SK-N-SH (cell line): ENCODE data around the gene TUBGCP2. TPM values are rescaled to one million over a fixed set of nuclear protein-coding genes. Genes with fewer than 3 reads are reported as not detected.

Source experiments
- CTCF ChIA-PET: fragments of 300-600, 350-600 bp; formaldehyde crosslinking; extraction: SDS; loops from one replicate; lab custom pipeline; 2021; lab: Yijun Ruan, JAX
- POLR2A ChIA-PET: fragments of 350-600 bp; sonication (Branson Sonifier 250); formaldehyde crosslinking; extraction: SDS; loops from one replicate; lab custom pipeline; 2020; ENCODE audit warnings: antibody characterized with exemption, inconsistent platforms; lab: Yijun Ruan, JAX
- DNase-seq: peaks from one replicate; pipeline ENCODE4 v3.0.0; 2012
- H2AFZ ChIP-seq: fragments of 200-600 bp; sonication (generic); 2 replicates; pipeline ENCODE4 v1.8.1; 2016; ENCODE audit warnings: antibody characterized with exemption, mild to moderate bottlenecking, low read depth
- H3F3A ChIP-seq: fragments of 200-600 bp; sonication (generic); replicated peaks from 2 replicates; pipeline ENCODE3; 2016; ENCODE audit warnings: antibody characterized with exemption, mild to moderate bottlenecking; ENCODE audit not compliant: insufficient read depth
- H3K27ac ChIP-seq, 2 experiments: fragments of 200-500 bp in 1 of 2; fragments of 200-600 bp in 1 of 2; sonication (Bioruptor generic) in 1 of 2; sonication (generic), shearing (Covaris generic) in 1 of 2; 2 replicates each; pipeline versions ENCODE4 v1.5.1 to v1.6.1; 2014 to 2016; ENCODE audit warnings: low read depth in 2 of 2, inconsistent platforms in 1 of 2, low read length in 1 of 2, mild to moderate bottlenecking in 1 of 2, mixed read lengths in 1 of 2
- H3K27me3 ChIP-seq: fragments of 200-600 bp; sonication (generic), shearing (Covaris generic); 2 replicates; pipeline ENCODE4 v1.6.1; 2016; ENCODE audit warnings: mixed run types; ENCODE audit not compliant: insufficient read depth
- H3K36me3 ChIP-seq, 2 experiments: fragments of 200-500 bp in 1 of 2; fragments of 200-600 bp in 1 of 2; sonication (Bioruptor generic) in 1 of 2; sonication (generic) in 1 of 2; replicated peaks in 1 of 2; 2 replicates each; pipeline versions ENCODE3 to v1.5.1; 2014 to 2016; ENCODE audit warnings: low read length in 1 of 2, mild to moderate bottlenecking in 1 of 2; ENCODE audit not compliant: insufficient read depth in 2 of 2, control insufficient read depth in 1 of 2
- H3K4me1 ChIP-seq, 2 experiments: fragments of 200-500 bp in 1 of 2; fragments of 200-600 bp in 1 of 2; sonication (Bioruptor generic) in 1 of 2; sonication (generic), shearing (Covaris generic) in 1 of 2; 2 replicates each; pipeline versions ENCODE4 v1.5.1 to v1.6.1; 2014 to 2016; ENCODE audit warnings: low read depth in 1 of 2, low read length in 1 of 2, mixed run types in 1 of 2; ENCODE audit not compliant: insufficient read depth in 2 of 2, control insufficient read depth in 1 of 2
- H3K4me2 ChIP-seq: fragments of 200-600 bp; sonication (generic), shearing (Covaris generic); 2 replicates; pipeline ENCODE4 v1.6.1; 2017; ENCODE audit warnings: mixed run types
- H3K4me3 ChIP-seq, 2 experiments: fragments of 200-500 bp in 1 of 2; fragments of 200-600 bp in 1 of 2; sonication (Bioruptor generic) in 1 of 2; sonication (generic), shearing (Covaris generic) in 1 of 2; 2 replicates each; pipeline versions ENCODE4 v1.5.1 to v1.8.1; 2014 to 2016; ENCODE audit warnings: low read depth in 2 of 2, inconsistent platforms in 1 of 2, low read length in 1 of 2, mild to moderate bottlenecking in 1 of 2, mixed read lengths in 1 of 2, moderate library complexity in 1 of 2
- H3K79me2 ChIP-seq: fragments of 200-600 bp; sonication (generic); 2 replicates; pipeline ENCODE4 v1.8.1; 2017; ENCODE audit warnings: mild to moderate bottlenecking; ENCODE audit not compliant: insufficient read depth
- H3K9ac ChIP-seq: fragments of 200-600 bp; sonication (generic); 2 replicates; pipeline ENCODE4 v1.6.1; 2017; ENCODE audit warnings: mixed run types
- H3K9me2 ChIP-seq: fragments of 200-600 bp; sonication (generic); 2 replicates; pipeline ENCODE4 v1.6.1; 2017; ENCODE audit warnings: mixed run types
- H3K9me3 ChIP-seq: fragments of 200-600 bp; sonication (generic); 2 replicates; pipeline ENCODE4 v1.6.1; 2017; ENCODE audit warnings: mixed run types, mild to moderate bottlenecking, moderate library complexity
- H4K20me1 ChIP-seq: fragments of 200-600 bp; sonication (generic); 2 replicates; pipeline ENCODE4 v1.6.1; 2017; ENCODE audit warnings: mild to moderate bottlenecking, mixed run types; ENCODE audit not compliant: insufficient read depth
- CHD2 ChIP-seq: fragments of 150-350 bp; IDR thresholded peaks from 2 replicates; pipeline ENCODE4 v1.6.1; 2018; ENCODE audit warnings: low read length; ENCODE audit not compliant: partially characterized antibody
- CTCF ChIP-seq: fragments of 200-600 bp; sonication (generic); IDR thresholded peaks from 2 replicates; pipeline ENCODE4 v1.6.1; 2017; ENCODE audit warnings: antibody characterized with exemption, mild to moderate bottlenecking, moderate library complexity
- EP300 ChIP-seq, 2 experiments: IDR thresholded peaks; 2 replicates each; pipeline versions ENCODE4 v1.4.0 to v1.6.1; 2012; ENCODE audit warnings: borderline replicate concordance in 1 of 2, low read depth in 1 of 2, low read length in 1 of 2
- EZH2phosphoT487 ChIP-seq: fragments of 200-600 bp; sonication (generic); IDR thresholded peaks from 2 replicates; pipeline ENCODE4 v1.6.1; 2017; ENCODE audit warnings: low read depth, mixed run types, mild to moderate bottlenecking, antibody characterized with exemption, moderate library complexity, borderline replicate concordance
- FOXJ3 ChIP-seq: sonication (generic); formaldehyde crosslinking; IDR thresholded peaks from 2 replicates; pipeline ENCODE4 v1.5.1; 2020; ENCODE audit warnings: mild to moderate bottlenecking, missing genetic modification reagents
- FOXM1 ChIP-seq: IDR thresholded peaks from 2 replicates; pipeline ENCODE4 v1.4.0; 2012; ENCODE audit warnings: low read depth, mild to moderate bottlenecking
- GABPA ChIP-seq: IDR thresholded peaks from 2 replicates; pipeline ENCODE4 v1.4.0; 2012; ENCODE audit warnings: low read depth, mild to moderate bottlenecking
- JUND ChIP-seq: IDR thresholded peaks from 2 replicates; pipeline ENCODE4 v1.4.0; 2012
- RAD21 ChIP-seq: IDR thresholded peaks from 2 replicates; pipeline ENCODE4 v1.6.1; 2012; ENCODE audit warnings: mild to moderate bottlenecking, low read length
- RCOR1 ChIP-seq: fragments of 150-350 bp; IDR thresholded peaks from 2 replicates; pipeline ENCODE4 v1.6.1; 2017; ENCODE audit warnings: antibody characterized with exemption, low read length
- SIN3A ChIP-seq: IDR thresholded peaks from 2 replicates; pipeline ENCODE4 v1.6.1; 2012; ENCODE audit warnings: low read depth, mild to moderate bottlenecking, low read length, moderate library complexity, borderline replicate concordance
- USF2 ChIP-seq: fragments of 150-350 bp; IDR thresholded peaks from 2 replicates; pipeline ENCODE4 v1.6.1; 2017; ENCODE audit warnings: antibody characterized with exemption, low read length, low read depth, borderline replicate concordance
- WGBS: methylation state at CpG from one replicate; pipeline ENCODE4 v1.1.6; 2017; ENCODE audit warnings: low lambda C conversion rate; 5-methylcytosine and 5-hydroxymethylcytosine counted together
- polyA plus RNA-seq, 3 experiments: library from polyadenylated mRNA; depleted of rRNA; stranded (reverse); fragments of >200 nt; gene quantifications; 2 replicates each; pipeline ENCODE4 v1.2.3, GENCODE V29; 2012

TUBGCP2 gene
- polyA plus RNA-seq, 1 of the 3 experiments (the other 2 are of a cell fraction): 49.1 TPM

DNA sequence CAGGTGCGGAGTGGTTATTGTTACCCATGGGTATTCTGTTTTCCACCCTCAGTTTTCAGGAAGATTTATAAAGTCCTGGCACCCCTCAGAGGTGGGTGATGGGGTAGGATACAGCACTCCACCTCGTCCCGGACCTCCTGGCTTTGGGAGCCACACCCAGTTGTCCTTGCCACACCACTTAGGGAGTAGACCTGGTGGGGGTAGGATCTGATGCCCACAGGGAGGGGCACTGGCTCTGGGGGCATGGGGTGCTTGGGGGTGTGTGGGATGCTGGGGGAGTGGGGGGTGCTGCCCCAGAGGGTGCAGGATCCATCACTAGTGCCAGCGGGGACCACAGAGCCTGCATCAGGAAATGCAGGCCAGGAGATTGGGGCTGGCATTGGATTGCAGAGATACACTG is 4.5 kb upstream of the TUBGCP2 start:
- no peak for DNase-seq
- H3K9ac ChIP-seq: no peak overlapping the region
- H3K79me2 ChIP-seq: peaks cover 7% of the 10 kb centered on the region
- H3K27ac ChIP-seq: no peak overlapping the region
- no peak overlapping the region for H2AFZ ChIP-seq
- CTCF ChIA-PET: interaction anchor here (2.7 to 3.6 kb wide), 2 partner anchors 11 to 16 kb away, joined by 12 to 15 read pairs; no protein-coding TSS in a partner anchor
- peaks cover 0 to 10% of the 10 kb centered on the region in 2 experiments; a peak in 1 of 4 replicates for H3K4me1 ChIP-seq
- POLR2A ChIA-PET: no interaction called here
- H3K9me3 ChIP-seq: no peaks in the 10 kb centered on the region
- 74% methylated on average over 4 of the region's 4 CpGs for WGBS
- peaks cover 11% of the 10 kb centered on the region for H3F3A ChIP-seq
- no peaks in the 10 kb centered on the region for H3K9me2 ChIP-seq
- H3K27me3 ChIP-seq: no peaks in the 10 kb centered on the region
- no peak overlapping the region for H3K4me2 ChIP-seq
- peaks cover 8% of the 10 kb centered on the region for H4K20me1 ChIP-seq
- TF ChIP-seq GABPA: no peak
- TF ChIP-seq RCOR1: no peak
- TF ChIP-seq JUND: no peak
- TF ChIP-seq USF2: no peak
- TF ChIP-seq CHD2: no peak
- no peak for TF ChIP-seq CTCF
- TF ChIP-seq FOXJ3 (CRISPR knock-in tag): no peak
- H3K36me3 ChIP-seq: peaks cover 7 to 26% of the 10 kb centered on the region in 2 experiments
- no peak overlapping the region for H3K4me3 ChIP-seq

GRCh38 chr10:133312769-133313145 is 4.1 kb upstream of the TUBGCP2 start:
- Histone ChIP-seq H3K4me2 (no peak overlapping the region), H3K27me3 (no peaks in the 10 kb centered on the region), H3F3A (peaks cover 13% of the 10 kb centered on the region), H3K9me3 (no peaks in the 10 kb centered on the region), H3K9me2 (no peaks in the 10 kb centered on the region), H3K4me1 (peaks cover 0 to 10% of the 10 kb centered on the region in 2 experiments; a peak in 1 of 4 replicates), H3K27ac (no peak overlapping the region), H3K9ac (no peak overlapping the region), H3K79me2 (peaks cover 12% of the 10 kb centered on the region), H3K4me3 (no peak overlapping the region), H4K20me1 (peaks cover 12% of the 10 kb centered on the region), H2AFZ (no peak overlapping the region), H3K36me3 (peaks cover 7 to 26% of the 10 kb centered on the region in 2 experiments)
- POLR2A ChIA-PET: no interaction called here
- no peak for TF ChIP-seq FOXM1
- no peak for TF ChIP-seq SIN3A
- no peak for TF ChIP-seq RAD21
- no peak for TF ChIP-seq EZH2phosphoT487
- TF ChIP-seq EP300 (IDR thresholded peaks at IDR 0.05; ENCODE audit: borderline replicate concordance in 1 of 2, low read depth in 1 of 2, low read length in 1 of 2): no peak
- no peak for TF ChIP-seq RCOR1
- DNase-seq: no peak
- CTCF ChIA-PET: interaction anchor here (3.6 kb wide), 1 partner anchor 11 kb away, joined by 15 read pairs; no protein-coding TSS in a partner anchor
- WGBS: 92% methylated on average over 9 of the region's 9 CpGs
